Ovary (tissue), 3 donors: ENCODE results near the gene UBL7.

ENCODE experiments used
- POLR2A ChIP-seq: fragments of 450-650 bp; IDR thresholded peaks from one replicate; pipeline ENCODE4 v1.6.1; 2017; ENCODE audit warnings: antibody characterized with exemption, mild to moderate bottlenecking, moderate library complexity
- TF ChIP-seq, protein P1 (sequence below), 3 donors: fragments of 450-650 bp in 2 of 3; fragments of 200-600 bp in 1 of 3; IDR thresholded peaks; one replicate each; pipeline versions ENCODE4 v1.5.1 to v1.8.0; 2016 to 2022; ENCODE audit warnings: antibody characterized with exemption in 3 of 3, mild to moderate bottlenecking in 1 of 3
- donor health status: DM: no; HTN: no; CAD: no.

DNA sequence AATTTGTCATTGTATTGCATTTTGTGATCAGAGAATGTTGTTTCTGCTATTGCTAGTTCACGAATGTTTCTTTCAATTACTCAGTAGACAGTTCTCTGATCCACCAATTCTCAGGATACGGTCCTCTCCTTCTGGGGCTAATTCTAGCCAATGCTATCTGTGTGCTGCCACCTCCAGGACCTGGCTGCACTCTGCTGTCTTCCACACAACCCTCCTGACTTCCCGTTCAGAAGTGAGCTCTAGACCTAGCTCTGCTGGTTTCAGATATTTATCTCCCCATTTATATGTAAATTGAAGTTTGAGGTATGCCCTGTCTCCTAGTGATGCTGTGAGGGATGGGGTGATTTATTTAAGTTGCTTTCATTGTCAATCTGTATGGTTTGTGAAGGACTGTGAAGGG lies 21.7 kb upstream of the UBL7 start:
- TF ChIP-seq POLR2A, result no peak
- TF ChIP-seq, protein P1, sequence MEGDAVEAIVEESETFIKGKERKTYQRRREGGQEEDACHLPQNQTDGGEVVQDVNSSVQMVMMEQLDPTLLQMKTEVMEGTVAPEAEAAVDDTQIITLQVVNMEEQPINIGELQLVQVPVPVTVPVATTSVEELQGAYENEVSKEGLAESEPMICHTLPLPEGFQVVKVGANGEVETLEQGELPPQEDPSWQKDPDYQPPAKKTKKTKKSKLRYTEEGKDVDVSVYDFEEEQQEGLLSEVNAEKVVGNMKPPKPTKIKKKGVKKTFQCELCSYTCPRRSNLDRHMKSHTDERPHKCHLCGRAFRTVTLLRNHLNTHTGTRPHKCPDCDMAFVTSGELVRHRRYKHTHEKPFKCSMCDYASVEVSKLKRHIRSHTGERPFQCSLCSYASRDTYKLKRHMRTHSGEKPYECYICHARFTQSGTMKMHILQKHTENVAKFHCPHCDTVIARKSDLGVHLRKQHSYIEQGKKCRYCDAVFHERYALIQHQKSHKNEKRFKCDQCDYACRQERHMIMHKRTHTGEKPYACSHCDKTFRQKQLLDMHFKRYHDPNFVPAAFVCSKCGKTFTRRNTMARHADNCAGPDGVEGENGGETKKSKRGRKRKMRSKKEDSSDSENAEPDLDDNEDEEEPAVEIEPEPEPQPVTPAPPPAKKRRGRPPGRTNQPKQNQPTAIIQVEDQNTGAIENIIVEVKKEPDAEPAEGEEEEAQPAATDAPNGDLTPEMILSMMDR (IDR thresholded peaks at IDR 0.05), result no peak
